ENCODE results near the gene RAB40C. TPM values are rescaled to one million over a fixed set of nuclear protein-coding genes. Genes with fewer than 3 reads are reported as not detected.

RAB40C gene
- total RNA-seq, 1 experiment from 2014 or later: 30.7 TPM

- H3K36me3 ChIP-seq (ENCODE audit: control insufficient read depth, insufficient read depth, low read length): no peaks in the 10 kb centered on the region
- no peak overlapping the region for H3K4me3 ChIP-seq (ENCODE audit: low read depth in 2 of 2, low read length in 2 of 2)
- no TSS peak for BruUV-seq (replicated peaks)
- ChIA-PET POLR2A (interaction anchor here (0.6 kb wide), 1 partner anchor 487 kb away, joined by 3 read pairs; no protein-coding TSS in a partner anchor), CTCF (no interaction called here)
- peaks cover 15% of the 10 kb centered on the region for H3K4me1 ChIP-seq (ENCODE audit: control insufficient read depth, insufficient read depth, low read length)
- H3K9me3 ChIP-seq (ENCODE audit: control insufficient read depth, insufficient read depth, low read depth, low read length): no peaks in the 10 kb centered on the region
- intact Hi-C loops (cut with micrococcal nuclease; ENCODE audit: unreplicated experiment): no loop called here
- in situ Hi-C loops (cut with HindIII; ENCODE audit: low pct_unique_long_range_greater_than_20kb, low sequenced_read_pairs): no loop called here
- H3K27ac ChIP-seq (ENCODE audit: low read length): no peak overlapping the region
- no peaks in the 10 kb centered on the region for H3K27me3 ChIP-seq (ENCODE audit: control insufficient read depth, insufficient read depth, low read length)
- no peak for DNase-seq (ENCODE audit: low read depth, low spot score)
- TF ChIP-seq SIN3A (IDR thresholded peaks at IDR 0.05; ENCODE audit: borderline replicate concordance, insufficient read depth, low read depth, low read length) (no peak), TCF7L2 (IDR thresholded peaks at IDR 0.05; ENCODE audit: low read depth, low read length) (no peak), CTCF (IDR thresholded peaks at IDR 0.05) (no peak), REST (IDR thresholded peaks at IDR 0.05; ENCODE audit: insufficient read depth in 1 of 2, low read depth in 2 of 2, low read length in 1 of 2) (no peak), POLR2AphosphoS5 (IDR thresholded peaks at IDR 0.05; ENCODE audit: low read depth, low read length) (no peak)
- no peak for ATAC-seq
Observed at GRCh38 chr16:662095-662494, 72.2 kb downstream of the RAB40C start.

GRCh38 chr16:662597-662996 lies 72.7 kb downstream of the RAB40C start:
- H3K36me3 ChIP-seq (ENCODE audit: control insufficient read depth, insufficient read depth, low read length): no peaks in the 10 kb centered on the region
- TF ChIP-seq CTCF (IDR thresholded peaks at IDR 0.05): no peak
- no peak for TF ChIP-seq REST (IDR thresholded peaks at IDR 0.05; ENCODE audit: insufficient read depth in 1 of 2, low read depth in 2 of 2, low read length in 1 of 2)
- no peak for TF ChIP-seq SIN3A (IDR thresholded peaks at IDR 0.05; ENCODE audit: borderline replicate concordance, insufficient read depth, low read depth, low read length)
- TF ChIP-seq POLR2AphosphoS5 (IDR thresholded peaks at IDR 0.05; ENCODE audit: low read depth, low read length): no peak
- no peak overlapping the region for H3K27ac ChIP-seq (ENCODE audit: low read length)
- H3K9me3 ChIP-seq (ENCODE audit: control insufficient read depth, insufficient read depth, low read depth, low read length): no peaks in the 10 kb centered on the region
- H3K27me3 ChIP-seq (ENCODE audit: control insufficient read depth, insufficient read depth, low read length): no peaks in the 10 kb centered on the region
- peaks cover 15% of the 10 kb centered on the region for H3K4me1 ChIP-seq (ENCODE audit: control insufficient read depth, insufficient read depth, low read length)
- no TSS peak for BruUV-seq (replicated peaks)
- intact Hi-C loops (cut with micrococcal nuclease; ENCODE audit: unreplicated experiment): no loop called here
- POLR2A ChIA-PET: no interaction called here
- H3K4me3 ChIP-seq (ENCODE audit: low read depth in 2 of 2, low read length in 2 of 2): no peak overlapping the region
- ATAC-seq (no peak), DNase-seq (ENCODE audit: low read depth, low spot score) (no peak)
- CTCF ChIA-PET: no interaction called here
- in situ Hi-C loops (cut with HindIII; ENCODE audit: low pct_unique_long_range_greater_than_20kb, low sequenced_read_pairs): no loop called here
